Stimulated activated CD4-positive, alpha-beta T cell treated with anti-CD3 and anti-CD28 coated beads, Interleukin-15, amount 100 ng/mL, for 48 hours (primary cell): ENCODE data around the gene MYH15.
"Not testable (repeated sequence)": the region's sequence is repeated elsewhere in the genome, so short reads cannot be mapped to it uniquely, and the experiment has no call there.

Source experiments
- DNase-seq, 2 donors: peaks; one replicate each; pipeline ENCODE4 v3.0.0-alpha.2; 2020; ENCODE audit warnings: low read depth in 2 of 2

The MYH15 gene

GRCh38 chr3:108389372-108389771 lies 121.0 kb downstream of the MYH15 start:
- DNase-seq: no peak

DNA sequence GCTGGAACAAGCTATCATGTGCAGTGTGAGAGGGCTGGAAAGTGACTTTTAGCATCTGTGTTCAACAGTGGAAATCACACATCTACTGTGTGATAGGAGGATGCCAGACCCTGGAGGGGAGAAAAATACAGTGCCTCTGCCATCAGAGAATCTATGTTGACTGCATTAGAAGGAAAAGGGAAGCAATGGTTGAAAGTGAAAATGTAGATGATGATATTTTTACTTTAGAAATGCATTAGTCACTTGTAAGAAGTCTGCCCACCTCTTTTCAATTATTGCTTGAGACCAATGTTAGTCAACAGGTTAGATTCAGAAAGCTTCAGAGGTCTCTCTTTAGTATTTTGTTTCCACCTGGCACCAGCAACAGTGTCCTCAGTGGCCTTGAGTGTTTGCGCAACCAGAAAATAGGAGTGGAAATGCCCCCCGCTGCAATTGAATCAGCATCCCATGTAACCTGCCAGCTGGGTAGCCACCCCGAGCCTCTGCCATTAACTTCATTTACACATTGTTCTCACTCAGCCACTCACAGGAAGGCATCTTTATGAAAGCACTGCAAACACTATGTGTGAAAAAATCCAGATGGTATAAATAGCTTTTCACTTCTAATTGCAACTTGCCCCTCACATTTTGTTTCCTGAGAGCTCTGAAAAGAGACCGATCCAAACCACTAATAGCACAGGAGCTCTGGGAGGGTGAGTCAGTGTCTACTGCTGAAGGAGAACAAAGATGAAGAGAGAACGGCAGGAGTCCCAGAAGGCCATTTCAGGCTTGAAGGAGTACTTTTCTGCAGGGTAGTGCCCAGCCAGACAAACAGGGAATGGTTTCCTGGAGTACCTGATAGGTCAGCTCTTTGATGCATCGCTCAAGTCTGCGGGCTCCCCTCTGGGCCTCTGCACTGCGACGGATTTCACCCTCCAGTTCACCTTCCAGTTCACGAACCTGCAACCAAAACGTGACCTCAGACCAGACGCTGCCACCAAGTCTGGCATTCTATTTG lies 122.0 kb downstream of the MYH15 start:
- no peak for DNase-seq

GRCh38 chr3:108387063-108387462 lies 123.3 kb downstream of the MYH15 start:
- no peak for DNase-seq

DNA sequence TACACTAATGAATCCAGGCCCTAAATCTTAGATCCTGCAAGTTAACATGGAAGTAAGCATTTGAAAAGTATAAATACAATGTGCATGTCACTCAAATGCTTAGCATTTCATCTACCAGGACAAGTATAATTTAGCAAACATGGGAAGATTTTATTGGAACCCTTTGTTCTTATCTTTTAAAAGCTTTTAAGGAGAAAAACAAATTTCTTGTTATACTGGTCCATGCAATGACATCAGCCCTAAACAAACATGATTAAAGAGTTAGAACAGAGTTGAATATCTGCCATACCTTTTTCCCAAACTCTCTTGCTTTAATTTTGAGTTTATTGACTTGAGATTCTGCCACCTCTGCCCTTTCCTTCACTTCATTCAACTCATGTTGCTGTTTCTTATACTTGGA lies 127.1 kb downstream of the MYH15 start:
- DNase-seq: no peak

- no peak for DNase-seq
Observed at GRCh38 chr3:108381529-108382140, 128.8 kb downstream of the MYH15 start.

DNA sequence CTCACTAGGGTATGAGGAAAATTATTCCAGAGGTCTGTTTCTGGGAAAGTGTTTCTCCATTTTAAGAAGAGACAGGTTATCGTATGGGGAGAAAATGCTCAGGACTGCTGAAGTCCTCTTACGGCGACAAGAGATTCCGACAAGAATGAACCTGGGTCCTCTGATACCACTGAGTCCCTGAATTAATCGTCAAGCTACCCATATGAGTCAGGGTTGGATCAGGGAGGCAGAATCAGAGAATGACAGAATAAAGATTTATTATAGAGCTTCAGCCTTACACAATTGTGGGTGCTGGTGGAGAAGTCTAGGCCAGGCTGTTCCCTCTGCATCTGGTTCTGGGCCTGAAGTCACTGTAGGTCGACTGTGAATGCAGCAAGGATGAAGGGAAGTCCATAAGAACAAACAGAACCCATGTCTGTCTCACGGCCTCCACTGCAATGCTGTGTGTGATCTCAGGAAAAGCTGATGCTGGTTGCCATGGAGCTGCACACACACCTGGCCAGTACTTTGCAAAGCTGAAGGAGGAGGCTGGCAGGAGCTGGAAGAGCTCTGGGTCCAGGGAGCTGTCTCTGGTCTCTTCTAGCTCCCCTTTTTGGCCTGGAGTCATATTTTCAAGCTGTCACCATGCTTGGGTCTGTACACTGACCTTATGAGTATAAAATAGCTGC lies 130.1 kb downstream of the MYH15 start:
- no peak for DNase-seq

DNA sequence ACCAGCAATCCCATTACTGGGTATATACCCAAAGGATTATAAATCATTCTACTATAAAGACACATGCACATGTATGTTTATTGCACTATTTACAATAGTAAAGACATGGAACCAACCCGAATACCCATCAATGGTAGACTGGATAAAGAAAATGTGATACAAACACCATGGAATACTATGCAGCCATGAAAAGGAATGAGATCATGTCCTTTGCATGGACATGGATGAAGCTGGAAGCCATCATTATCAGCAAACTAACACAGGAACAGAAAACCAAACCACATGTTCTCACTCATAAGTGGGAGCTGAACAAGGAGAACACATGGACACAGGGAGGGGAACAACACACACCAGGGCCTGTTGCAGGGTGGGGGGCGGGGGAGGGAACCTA lies 131.4 kb downstream of the MYH15 start:
- DNase-seq: not testable (repeated sequence)

DNA sequence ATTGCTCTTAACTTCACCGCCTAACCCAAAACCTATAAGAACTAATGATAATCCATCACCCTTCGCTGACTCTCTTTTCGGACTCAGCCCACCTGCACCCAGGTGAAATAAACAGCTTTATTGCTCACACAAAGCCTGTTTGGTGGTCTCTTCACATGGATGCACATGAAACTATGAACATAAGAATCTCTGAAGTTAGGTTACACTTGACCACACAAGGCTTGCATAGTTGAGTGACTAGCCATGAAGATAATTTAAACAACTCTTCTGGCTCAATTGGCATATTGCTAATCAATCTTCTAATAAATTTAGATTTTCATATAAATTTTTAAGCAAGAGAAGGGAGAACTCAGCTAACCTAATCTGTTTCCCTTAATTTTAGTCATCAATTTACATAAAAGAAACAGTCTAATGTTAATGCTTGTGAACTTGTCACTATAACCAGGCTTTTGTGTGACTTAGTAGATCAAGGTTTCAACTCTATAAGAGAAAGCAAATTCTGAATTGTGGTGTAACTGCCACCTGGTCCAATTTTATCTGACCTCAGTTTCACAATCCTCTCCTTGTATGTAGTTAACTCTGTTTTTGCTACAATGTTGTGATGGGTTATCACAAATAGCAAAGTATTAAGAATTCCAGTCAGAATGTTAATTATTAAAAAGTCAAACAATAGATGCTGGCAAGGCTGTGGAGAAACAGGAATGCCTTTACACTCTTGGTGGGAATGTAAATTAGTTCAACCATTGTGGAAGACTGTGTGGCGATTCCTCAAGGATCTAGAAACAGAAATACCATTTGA lies 132.0 kb downstream of the MYH15 start:
- DNase-seq: no peak

- no peak for DNase-seq
Observed at GRCh38 chr3:108377384-108377783, 133.0 kb downstream of the MYH15 start.

- DNase-seq: no peak
Observed at GRCh38 chr3:108376026-108376425, 134.4 kb downstream of the MYH15 start.

- DNase-seq: no peak
Observed at GRCh38 chr3:108359011-108359410, 151.4 kb downstream of the MYH15 start.

DNA sequence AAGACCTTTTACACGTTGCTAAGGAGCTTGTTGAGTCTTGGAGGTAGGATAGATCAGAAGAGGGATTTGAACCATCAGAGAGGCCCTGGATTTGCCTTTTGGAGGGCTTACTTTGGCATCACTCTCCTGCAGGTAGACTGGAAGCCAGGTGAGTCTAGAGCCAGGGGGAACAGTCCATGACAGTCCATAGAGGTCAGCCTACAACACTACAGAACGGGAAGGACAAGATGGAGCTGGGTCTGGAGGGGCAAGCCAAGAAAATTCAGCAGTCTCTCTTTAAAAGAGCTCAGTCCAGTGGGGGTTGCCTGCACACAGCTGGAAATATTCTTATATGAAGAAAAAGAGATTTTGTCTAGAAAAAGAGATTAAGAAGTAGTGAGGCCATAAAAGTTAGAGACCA lies 153.4 kb downstream of the MYH15 start:
- DNase-seq: no peak

GRCh38 chr3:108354562-108354961 lies 155.8 kb downstream of the MYH15 start:
- DNase-seq: no peak

DNA sequence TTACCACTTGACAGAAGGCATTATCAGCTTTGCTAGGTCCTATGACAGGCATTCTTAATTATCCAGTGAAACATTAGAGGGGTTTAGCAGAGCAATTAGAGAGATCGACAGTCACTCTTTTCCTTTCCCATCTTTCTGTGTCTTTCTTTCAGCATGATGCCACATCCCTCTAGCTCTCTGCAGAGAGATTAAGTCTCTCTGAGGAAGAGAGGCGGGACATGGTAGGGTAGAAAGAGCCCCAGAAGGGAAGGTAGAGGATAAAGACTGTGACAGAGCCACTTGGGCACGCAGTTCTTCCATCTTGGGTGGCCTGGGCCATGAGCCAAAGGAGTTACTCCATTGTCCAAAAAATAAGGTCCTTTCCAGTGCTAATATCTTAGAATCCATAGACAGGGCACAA lies 158.2 kb downstream of the MYH15 start:
- DNase-seq: no peak

GRCh38 chr3:108346301-108347227 lies 163.8 kb downstream of the MYH15 start:
- no peak for DNase-seq

GRCh38 chr3:108345492-108346205 lies 164.7 kb downstream of the MYH15 start:
- no peak for DNase-seq

DNA sequence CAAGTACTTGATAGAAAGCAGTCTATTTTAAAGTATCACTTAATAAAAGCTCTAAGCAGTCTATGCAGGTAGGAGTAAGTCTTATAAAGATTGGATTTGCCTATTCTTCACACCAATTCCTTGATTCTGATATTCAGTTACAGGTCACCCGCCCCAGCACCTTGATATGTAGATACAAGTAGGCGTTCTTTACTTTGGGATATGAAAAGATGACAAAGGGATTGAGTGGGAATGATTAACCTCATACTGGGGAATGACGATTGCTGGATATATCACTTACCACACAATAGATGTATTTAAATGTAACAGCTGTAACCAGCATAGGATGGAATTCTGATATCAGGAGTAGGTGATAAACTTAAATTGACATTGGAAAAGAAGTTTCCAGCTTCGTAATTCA lies 166.9 kb downstream of the MYH15 start:
- DNase-seq: no peak

DNA sequence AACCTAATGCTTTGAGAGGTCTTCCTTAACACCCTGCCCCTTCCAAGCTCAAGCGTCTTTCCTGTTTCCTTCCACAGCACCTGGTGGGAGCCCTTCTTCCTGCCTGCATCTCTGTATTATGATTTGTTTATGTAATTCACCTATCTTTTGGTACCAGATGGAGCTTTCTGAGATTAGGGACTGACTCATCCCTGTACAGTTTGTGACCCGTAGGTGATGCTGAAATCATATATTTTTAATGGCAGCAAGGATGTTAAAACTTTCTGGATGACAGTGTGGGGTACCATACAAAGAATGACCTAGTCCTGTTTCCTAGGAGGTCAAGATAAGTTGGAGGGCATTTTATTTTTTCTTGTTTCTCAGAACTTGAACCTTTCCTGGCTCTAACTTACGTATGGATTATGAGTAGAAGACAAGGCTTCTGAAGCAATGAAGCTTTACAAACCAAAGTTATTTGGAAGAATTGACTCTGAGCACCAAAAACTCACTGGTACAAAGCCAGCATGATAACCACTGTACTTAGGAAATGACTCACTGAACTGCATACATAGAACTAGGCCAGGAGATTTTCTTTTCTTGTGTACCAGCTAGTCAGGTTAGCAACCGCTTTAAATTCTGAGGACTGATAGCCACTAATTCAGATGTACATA lies 167.4 kb downstream of the MYH15 start:
- no peak for DNase-seq

DNA sequence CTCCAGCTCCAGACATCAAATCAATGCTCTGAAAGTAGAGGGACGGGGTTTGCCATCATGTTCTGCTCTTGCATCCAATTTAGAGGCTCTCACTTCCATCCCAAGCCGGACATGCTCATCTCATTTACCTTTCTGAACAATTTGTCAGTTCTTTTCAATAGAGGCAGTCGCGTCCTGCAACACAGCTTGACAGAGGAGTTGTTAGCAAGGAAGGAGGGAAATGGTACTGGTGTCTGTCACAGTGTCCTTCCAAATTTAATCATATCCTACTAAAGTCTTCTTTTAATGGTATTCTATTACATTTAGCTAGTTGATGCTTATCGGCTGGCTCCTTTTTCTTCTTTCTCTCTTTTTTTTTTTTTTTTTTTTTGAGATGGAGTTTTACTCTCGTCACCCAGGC lies 168.5 kb downstream of the MYH15 start:
- DNase-seq: no peak
